Prostate gland (tissue), 2 donors: Measurements from ENCODE around the gene VPS37C. TPM values are rescaled to one million over a fixed set of nuclear protein-coding genes. Genes with fewer than 3 reads are reported as not detected.
"Not testable (repeated sequence)": the region's sequence is repeated elsewhere in the genome, so short reads cannot be mapped to it uniquely, and the experiment has no call there.

Experiments used
- DNase-seq: peaks from one replicate; pipeline ENCODE4 v3.0.0-alpha.2; 2019; ENCODE audit warnings: low spot score
- H3K27ac ChIP-seq, 2 donors: fragments of 200-600 bp; sonication (generic); 2 replicates each; pipeline ENCODE4 v1.5.1; 2017 to 2019
- H3K27me3 ChIP-seq: fragments of 200-600 bp; sonication (generic); replicated peaks from 2 replicates; pipeline ENCODE4 v1.5.1; 2019; ENCODE audit not compliant: insufficient read depth
- H3K36me3 ChIP-seq, 2 donors: fragments of 200-600 bp; sonication (generic); 1 replicate in 1 of 2; 2 replicates in 1 of 2; pipeline versions ENCODE4 v1.5.1 to v1.8.1; 2017 to 2019
- H3K4me1 ChIP-seq: fragments of 200-600 bp; sonication (generic); replicated peaks from 2 replicates; pipeline ENCODE4 v1.5.1; 2019
- H3K4me3 ChIP-seq, 2 donors: fragments of 200-600 bp; sonication (generic); 2 replicates each; pipeline ENCODE4 v1.5.1; 2017 to 2019
- H3K9me3 ChIP-seq: fragments of 200-600 bp; sonication (generic); 2 replicates; pipeline ENCODE4 v1.5.1; 2017
- POLR2A ChIP-seq: fragments of 450-650 bp; IDR thresholded peaks from one replicate; pipeline ENCODE4 v1.6.1; 2016; ENCODE audit warnings: antibody characterized with exemption, mild to moderate bottlenecking
- POLR2AphosphoS5 ChIP-seq: sonication (generic); formaldehyde crosslinking; IDR thresholded peaks from one replicate; pipeline ENCODE4 v1.6.1; 2017; ENCODE audit warnings: antibody characterized with exemption
- WGBS: methylation state at CpG from one replicate; pipeline ENCODE4 v1.1.5; 2018; 5-methylcytosine and 5-hydroxymethylcytosine counted together
- intact Hi-C: fragments of 100-400 bp; cut with DNase I; formaldehyde crosslinking; loops from one replicate; pipeline ENCODE4 v1.14.2; 2022
- total RNA-seq, 2 donors: library from RNA; depleted of rRNA; stranded (reverse); fragments of >200 nt; gene quantifications; one replicate each; pipeline ENCODE4 v1.1.0, GENCODE V29; 2016
- TF ChIP-seq, protein P1 (sequence below), 4 experiments: fragments of 200-600 bp in 2 of 4; fragments of 450-650 bp in 2 of 4; sonication (generic) in 2 of 4; IDR thresholded peaks; 1 replicate in 3 of 4; 2 replicates in 1 of 4; pipeline ENCODE4 v1.5.1; 2016 to 2019; ENCODE audit warnings: antibody characterized with exemption in 4 of 4, mild to moderate bottlenecking in 2 of 4, moderate library complexity in 2 of 4

VPS37C gene
- total RNA-seq, 2 donors from 2014 or later, result 32.2 to 38.8 TPM

GRCh38 chr11:61103851-61104423 lies 57.3 kb downstream of the VPS37C start:
- WGBS, result 90% methylated on average over 3 of the region's 3 CpGs
- Histone ChIP-seq H3K27ac (no peak overlapping the region), H3K27me3 (no peaks in the 10 kb centered on the region), H3K4me1 (no peaks in the 10 kb centered on the region), H3K36me3 (no peaks in the 10 kb centered on the region), H3K4me3 (no peak overlapping the region), H3K9me3 (no peaks in the 10 kb centered on the region)
- intact Hi-C loops, result no loop called here
- no peak for DNase-seq
- TF ChIP-seq, protein P1, sequence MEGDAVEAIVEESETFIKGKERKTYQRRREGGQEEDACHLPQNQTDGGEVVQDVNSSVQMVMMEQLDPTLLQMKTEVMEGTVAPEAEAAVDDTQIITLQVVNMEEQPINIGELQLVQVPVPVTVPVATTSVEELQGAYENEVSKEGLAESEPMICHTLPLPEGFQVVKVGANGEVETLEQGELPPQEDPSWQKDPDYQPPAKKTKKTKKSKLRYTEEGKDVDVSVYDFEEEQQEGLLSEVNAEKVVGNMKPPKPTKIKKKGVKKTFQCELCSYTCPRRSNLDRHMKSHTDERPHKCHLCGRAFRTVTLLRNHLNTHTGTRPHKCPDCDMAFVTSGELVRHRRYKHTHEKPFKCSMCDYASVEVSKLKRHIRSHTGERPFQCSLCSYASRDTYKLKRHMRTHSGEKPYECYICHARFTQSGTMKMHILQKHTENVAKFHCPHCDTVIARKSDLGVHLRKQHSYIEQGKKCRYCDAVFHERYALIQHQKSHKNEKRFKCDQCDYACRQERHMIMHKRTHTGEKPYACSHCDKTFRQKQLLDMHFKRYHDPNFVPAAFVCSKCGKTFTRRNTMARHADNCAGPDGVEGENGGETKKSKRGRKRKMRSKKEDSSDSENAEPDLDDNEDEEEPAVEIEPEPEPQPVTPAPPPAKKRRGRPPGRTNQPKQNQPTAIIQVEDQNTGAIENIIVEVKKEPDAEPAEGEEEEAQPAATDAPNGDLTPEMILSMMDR (IDR thresholded peaks at IDR 0.05), result no peak
- no peak for TF ChIP-seq POLR2A
- TF ChIP-seq POLR2AphosphoS5, result no peak

DNA sequence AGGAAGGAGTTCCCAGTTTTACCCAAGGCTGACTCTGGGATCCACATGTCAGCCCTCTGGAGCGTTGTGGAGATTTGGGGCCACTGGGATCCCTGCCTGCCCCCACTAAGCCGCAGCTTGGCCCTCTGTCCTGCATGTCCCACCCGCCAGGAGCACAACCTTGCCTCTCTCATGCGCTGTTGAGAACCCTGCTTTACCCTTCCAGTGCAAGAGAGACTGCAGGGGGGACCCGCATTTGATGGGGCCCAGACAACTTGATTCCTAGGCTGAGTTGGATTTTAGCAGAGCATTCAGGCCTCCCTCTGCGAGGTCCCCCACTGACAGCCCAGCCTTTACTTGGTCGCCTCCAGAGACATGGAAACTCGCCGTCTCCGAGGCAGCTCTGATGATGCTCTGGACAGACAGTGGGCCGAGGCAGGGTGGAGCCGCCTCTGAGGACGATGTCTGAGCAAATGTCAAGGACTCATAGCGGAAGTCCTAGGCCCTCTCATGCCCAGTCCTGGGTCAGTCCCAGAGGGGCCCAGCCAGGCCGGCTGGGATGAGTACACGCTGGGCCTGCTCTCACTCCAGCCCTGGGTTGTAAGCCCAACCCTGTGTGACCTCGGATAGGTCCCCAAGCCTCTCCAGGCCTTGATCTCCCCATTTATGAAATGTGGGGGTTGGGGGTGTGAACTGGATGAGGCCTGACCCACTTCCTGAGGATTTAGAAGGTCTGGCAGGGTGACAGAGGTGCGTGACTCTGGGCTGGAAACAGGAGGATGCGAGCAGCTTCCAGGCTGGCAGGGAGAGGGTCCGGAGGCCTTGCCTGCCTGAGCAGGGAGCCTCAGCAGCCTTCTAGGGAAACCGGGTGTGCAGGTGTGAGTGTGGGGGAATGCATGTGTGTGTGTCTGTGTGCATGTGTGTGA lies 58.3 kb downstream of the VPS37C start:
- H3K27ac ChIP-seq, result no peak overlapping the region
- no peaks in the 10 kb centered on the region for H3K4me1 ChIP-seq
- DNase-seq, result no peak
- intact Hi-C loops, result no loop called here
- TF ChIP-seq POLR2A (no peak), POLR2AphosphoS5 (no peak)
- no peaks in the 10 kb centered on the region for H3K27me3 ChIP-seq
- WGBS, result 85% methylated on average over 21 of the region's 21 CpGs
- no peaks in the 10 kb centered on the region for H3K9me3 ChIP-seq
- no peak overlapping the region for H3K4me3 ChIP-seq
- no peaks in the 10 kb centered on the region for H3K36me3 ChIP-seq

- no peak overlapping the region for H3K4me3 ChIP-seq
- intact Hi-C loops, result no loop called here
- H3K27ac ChIP-seq, result no peak overlapping the region
- no peaks in the 10 kb centered on the region for H3K9me3 ChIP-seq
- DNase-seq, result no peak
- no peaks in the 10 kb centered on the region for H3K36me3 ChIP-seq
- no peak for TF ChIP-seq POLR2A
- TF ChIP-seq, protein P1 (IDR thresholded peaks at IDR 0.05), result no peak
- TF ChIP-seq POLR2AphosphoS5, result no peak
- H3K4me1 ChIP-seq, result no peaks in the 10 kb centered on the region
- 92% methylated on average over 4 of the region's 4 CpGs for WGBS
- H3K27me3 ChIP-seq, result no peaks in the 10 kb centered on the region
Observed at GRCh38 chr11:61098778-61099177, 62.4 kb downstream of the VPS37C start.

DNA sequence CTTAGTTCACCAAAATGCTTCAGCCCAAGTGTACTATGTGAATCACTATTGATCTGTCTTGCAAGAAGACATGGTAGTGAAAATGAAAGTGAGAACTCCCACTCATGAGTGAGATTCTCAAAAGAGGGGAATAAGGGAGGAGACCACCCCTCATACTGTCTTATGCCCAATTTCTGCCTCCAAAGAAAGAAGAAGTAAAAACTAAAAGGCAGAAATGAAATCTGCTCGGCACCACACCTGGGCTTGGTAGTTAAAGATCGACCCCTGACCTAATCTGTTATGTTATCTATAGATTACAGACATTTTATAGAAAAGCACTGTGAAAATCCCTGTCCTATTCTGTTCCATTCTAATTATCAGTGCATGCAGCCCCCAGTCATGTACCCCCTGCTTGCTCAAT lies 63.0 kb downstream of the VPS37C start:
- H3K27me3 ChIP-seq, intact Hi-C loops, H3K9me3 ChIP-seq, H3K36me3 ChIP-seq, DNase-seq, H3K4me1 ChIP-seq, H3K4me3 ChIP-seq, H3K27ac ChIP-seq: not testable (repeated sequence)
- 90% methylated on average over 2 of the region's 2 CpGs for WGBS

DNA sequence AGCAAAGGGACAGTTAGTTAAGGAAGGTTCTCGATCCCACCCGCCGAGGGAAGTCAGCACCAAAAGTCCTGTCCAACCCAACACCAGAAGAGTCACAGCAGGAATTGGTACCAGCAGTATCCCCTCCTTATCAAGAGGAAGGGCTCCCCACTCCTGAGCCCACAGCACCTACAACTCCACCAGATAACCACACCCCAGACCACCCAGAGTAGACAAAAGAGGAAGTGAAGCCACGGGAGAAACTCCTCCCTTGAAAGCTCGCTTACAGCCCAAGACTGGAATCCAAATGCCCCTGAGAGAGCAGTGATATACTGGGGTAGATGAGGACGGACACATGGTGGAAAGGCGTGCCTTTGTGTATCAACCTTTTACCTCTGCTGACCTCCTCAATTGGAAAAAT lies 66.2 kb downstream of the VPS37C start:
- no peaks in the 10 kb centered on the region for H3K36me3 ChIP-seq
- H3K27ac ChIP-seq, result no peak overlapping the region
- TF ChIP-seq POLR2A (no peak), POLR2AphosphoS5 (no peak)
- TF ChIP-seq, protein P1 (IDR thresholded peaks at IDR 0.05), result no peak
- no peaks in the 10 kb centered on the region for H3K9me3 ChIP-seq
- no peaks in the 10 kb centered on the region for H3K27me3 ChIP-seq
- no peak for DNase-seq
- no peak overlapping the region for H3K4me3 ChIP-seq
- no peaks in the 10 kb centered on the region for H3K4me1 ChIP-seq
- WGBS, result 84% methylated on average over 7 of the region's 7 CpGs
- intact Hi-C loops, result no loop called here

- H3K4me1 ChIP-seq, H3K36me3 ChIP-seq, H3K9me3 ChIP-seq, H3K27me3 ChIP-seq, H3K27ac ChIP-seq, H3K4me3 ChIP-seq, intact Hi-C loops, DNase-seq: not testable (repeated sequence)
- WGBS, result 94% methylated on average over 6 of the region's 7 CpGs
Observed at GRCh38 chr11:61094167-61094566, 67.1 kb downstream of the VPS37C start.
